Measurements from ENCODE around the gene ENTREP3.

- no peak for TF ChIP-seq CTCF (conservative IDR thresholded peaks at IDR 0.05; ENCODE audit: low read length)
- TF ChIP-seq EZH2phosphoT487 (IDR thresholded peaks at IDR 0.05; ENCODE audit: borderline replicate concordance, low read depth, low read length) = no peak
Observed at GRCh38 chr1:155269381-155269780, 14.1 kb upstream of the ENTREP3 start.
